Measurements from ENCODE around the gene EXOC3L1.
A peak's percentile ranks its signal among the peaks of the same experiment; 100 is the strongest.

The EXOC3L1 gene

DNA sequence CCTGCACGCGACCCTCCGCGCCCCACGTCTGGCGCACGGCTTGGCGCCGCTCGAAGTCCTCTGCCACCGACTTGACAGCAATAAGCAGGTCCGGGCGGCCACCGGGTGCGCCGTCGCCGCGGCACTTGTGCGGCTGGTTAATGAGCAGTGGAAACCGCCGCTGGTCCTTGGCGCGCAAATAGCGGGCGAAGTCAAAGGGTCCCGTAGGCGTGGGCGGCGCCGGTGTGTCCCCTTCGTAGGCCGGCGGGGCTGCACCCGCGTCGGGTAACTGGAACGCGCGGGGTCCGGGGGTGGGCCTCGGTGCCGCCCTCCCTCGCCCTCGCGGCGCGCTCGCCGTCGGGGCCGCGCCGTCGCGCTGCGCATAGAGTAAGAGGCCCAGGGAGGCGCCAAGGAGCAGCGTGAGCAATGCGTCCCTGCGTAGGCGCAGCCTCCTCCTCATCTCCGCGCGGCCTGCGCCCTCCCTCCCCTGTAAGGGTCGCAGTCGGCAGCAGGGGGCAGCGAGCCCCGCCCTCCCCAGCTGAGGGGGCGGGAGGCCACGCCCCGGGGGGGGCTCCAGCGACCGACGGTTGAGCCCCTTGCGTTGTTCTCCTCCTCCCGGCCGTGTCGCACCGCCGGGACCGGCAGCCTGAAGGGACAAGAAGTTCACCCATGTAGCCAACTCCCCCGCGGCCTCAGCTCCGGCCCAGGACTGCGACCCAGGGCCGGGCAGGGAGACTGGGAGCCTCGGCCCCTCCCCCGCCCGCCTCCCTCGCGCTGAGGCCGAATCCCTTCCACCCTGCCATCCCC, 39.7 kb downstream of the EXOC3L1 start:
- peak in 4 of 58 donors; percentile 16 to 63 (median 50) for DNase-seq

DNA sequence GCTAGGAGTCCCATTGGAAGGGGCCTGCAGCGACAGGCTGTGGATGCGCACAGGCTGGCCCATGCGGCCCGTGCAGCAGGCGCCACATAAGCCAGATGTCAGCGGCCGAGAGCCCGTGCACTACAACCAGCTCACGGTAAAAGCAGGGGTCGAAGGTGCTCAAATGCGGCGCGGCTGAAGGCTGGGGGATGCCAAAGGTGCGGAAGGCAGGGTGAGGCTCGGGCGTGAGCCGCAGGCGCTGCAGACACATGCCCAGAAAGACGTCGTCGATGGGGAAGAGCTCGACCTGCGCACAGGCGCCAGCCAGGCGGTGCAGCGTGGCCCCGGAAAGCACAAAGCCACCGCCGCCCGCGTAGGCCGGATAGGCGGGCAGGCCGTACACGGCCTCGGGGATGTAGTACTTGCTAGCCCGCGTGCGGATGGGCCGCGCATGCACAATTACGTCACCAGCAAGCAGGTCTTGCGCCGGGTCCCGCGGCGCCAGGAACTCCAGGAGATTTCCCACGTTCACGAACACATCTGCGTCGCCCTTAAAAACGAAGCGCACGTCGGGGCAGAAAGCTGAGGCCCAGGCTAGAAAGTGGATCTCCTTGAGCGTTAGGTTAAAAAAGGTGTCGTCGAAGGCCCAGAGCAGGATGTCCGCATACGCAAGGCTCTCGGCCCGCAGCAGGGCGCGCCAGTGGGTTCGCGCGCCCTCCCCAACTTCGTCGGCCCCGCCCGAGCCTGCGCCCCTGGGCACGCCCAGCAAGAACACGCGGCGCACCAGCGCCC, 40.5 kb downstream of the EXOC3L1 start:
- DNase-seq = no peak

DNA sequence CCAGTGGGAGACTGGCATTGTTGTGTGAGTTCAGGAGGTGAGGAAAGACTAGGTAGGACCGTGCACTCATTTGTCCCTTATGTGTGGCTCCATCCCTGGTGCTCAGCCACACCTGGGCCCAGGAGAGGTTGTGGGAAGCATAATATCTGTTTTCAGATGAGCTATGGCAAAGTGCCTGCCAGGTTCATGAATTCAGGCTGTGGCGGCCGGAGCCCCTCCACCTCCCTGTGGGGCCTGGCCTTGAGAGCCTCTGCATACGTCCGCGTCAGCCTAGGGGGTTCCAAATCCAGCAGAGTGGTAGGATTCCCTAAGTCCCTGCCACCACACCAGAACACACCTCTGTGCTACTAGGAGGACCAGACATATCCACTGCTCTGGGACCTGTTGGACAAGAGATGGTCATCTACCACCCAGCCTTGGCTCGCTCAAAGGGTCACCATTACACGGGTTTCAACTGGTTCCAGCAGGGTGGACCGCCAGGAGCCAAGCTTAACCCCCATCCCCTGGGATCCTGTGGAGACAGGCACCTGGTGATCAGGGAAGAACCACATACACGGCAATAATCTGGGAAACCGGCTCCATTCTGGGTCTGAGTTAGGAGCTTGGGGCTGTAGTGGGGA, 41.2 kb downstream of the EXOC3L1 start:
- no peak for DNase-seq

DNA sequence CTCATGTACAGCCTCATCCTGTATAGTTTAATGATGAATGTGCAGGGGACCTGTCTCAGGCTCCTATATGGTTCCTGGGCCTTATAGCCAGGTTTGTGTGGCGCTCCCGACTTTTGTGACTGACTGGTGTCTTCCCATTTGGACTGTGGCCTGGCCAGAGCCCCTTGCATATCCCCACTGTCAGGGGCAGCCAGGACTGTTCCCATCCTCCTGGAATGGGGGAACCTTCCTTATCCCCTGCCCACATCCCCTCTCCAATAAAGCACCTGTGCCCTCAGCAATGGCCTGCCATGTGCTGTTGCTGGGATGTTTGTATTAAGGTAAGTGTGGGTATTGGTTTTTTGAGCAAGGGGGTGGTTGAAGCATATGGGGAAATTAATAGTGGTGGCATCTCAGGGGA, 41.7 kb downstream of the EXOC3L1 start:
- DNase-seq = no peak

DNA sequence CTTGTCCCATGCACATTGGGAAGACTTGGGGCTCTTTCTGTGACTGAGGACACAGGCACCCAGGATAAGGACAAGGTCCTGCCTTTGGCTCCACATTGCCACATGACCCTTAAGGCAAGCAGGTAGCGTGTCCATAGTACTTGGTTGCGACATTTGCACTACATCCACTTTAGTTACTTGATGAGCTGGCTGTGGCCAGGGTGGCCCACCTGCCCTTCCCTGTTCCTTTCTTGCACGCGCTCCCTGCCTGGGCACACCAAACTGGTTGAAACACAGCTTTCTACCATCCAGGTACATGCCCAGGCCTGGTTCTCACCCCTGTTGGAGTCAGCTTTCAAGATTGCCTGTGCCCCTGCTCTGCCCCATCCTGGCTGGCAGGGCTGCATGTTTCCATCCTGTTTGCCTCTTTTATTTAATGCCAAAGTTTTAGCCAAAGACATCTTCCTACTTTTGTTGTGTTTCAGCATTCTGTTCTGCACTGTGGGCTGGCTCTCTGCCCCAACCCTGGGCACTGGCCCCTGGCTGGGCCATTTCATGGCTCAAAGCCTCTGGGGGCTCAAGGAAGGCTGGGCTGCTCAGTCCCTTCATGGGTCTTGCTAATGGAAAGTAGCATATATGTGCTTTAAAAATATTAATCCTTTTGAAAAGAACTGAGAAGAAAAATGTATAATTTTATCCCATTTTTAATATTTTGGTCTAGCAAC, 42.3 kb downstream of the EXOC3L1 start:
- DNase-seq = peak in 2 of 58 donors; percentile 12 to 16

DNA sequence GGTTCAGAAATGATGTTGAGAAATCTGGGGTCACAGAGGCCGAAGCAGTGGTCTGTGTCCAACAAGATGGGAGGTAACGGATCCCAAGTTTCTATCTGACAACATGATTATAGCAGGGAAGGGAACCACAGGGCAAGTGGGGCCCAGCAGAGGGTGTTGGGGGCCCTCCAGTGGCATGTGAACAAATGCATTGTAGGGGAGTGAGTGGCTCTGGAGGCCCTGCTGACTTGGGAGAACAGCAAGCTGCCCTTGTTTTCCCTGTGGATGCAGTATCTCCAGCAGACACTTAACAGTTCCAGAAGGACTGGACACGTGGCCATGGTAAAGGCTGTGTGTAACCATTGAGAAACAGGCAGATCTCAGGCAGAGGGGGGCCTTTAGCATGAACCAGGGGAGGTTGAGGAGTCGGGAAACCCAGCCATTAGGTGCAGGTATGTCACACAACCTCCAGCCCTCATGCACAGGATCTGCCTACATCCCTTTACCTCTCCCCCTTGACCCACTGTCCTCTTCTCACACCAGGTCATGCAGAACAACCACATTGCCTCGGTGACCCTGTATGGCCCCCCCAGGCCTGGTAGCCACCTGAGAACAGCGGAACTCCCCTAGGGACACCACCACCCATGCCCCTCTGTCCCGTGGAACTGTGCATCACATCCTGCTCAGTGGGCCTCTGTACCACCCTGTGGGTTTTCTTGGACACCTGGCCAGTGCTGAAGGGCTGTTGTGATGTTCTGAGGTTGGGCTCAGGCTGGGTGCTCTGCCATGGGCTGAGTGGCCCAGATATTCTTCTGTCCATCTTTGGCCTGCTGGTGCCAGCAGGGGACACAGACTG, 43.2 kb downstream of the EXOC3L1 start:
- DNase-seq = peak in 4 of 58 donors; percentile 11 to 36 (median 25)

DNA sequence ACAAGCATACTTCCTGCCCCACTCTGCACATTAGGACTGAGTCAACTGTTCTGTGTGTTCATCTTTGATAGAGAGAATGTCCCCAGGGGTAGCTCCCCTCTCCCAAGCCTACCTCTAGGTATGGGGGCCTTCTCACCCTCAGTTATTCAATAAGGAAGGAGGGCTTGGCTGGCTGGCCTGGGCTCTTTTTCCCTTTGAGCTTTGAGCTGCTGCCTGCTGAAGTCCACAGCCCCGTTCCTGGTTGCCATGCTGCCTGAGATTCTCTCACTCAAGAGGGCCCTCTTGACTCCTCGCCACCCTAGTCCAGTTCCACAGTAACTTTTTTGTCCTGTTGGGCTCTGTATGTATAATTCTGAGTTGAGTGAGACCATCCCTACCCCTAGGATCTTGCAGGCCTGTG, 44.2 kb downstream of the EXOC3L1 start:
- no peak for DNase-seq

DNA sequence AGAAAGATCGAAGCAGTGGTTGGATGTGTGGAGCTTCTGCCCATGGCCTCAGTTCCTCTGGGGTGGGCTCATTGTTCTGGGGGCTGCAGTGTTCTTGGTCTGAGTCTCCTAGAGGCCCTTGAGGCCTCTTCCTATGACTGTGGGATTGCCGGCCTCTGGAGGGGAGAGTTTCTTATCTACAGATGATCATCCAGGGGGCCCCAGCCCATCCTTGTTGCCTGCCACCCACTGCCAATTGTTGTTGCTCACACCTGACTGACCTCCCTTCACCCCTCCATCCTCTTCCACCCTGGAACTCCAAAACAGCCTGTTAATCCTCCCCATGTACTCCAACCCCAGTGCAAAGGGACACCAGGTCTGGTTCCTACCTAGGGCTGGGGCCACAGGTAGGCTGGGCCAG, 45.0 kb downstream of the EXOC3L1 start:
- no peak for DNase-seq

DNA sequence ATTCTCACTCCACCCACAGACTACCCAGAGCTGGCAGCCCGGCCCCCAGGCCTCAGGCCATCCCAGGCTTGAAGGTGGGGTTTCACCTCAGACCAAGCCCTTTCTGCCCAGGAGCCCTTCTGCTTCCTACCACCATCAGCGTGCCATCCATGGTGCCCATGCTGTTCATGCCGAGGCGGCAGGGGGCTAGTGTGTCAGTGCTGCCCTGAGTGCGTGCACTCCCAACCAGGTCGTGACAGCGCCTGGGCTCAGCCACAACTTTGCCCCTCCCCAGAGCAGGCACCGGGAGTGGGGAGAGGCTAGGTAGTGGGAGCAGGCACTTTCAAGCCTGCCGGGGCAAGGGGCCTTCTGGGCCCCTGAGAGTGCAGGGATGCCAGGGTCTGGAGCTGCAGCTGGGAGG, 47.6 kb downstream of the EXOC3L1 start:
- DNase-seq = no peak

DNA sequence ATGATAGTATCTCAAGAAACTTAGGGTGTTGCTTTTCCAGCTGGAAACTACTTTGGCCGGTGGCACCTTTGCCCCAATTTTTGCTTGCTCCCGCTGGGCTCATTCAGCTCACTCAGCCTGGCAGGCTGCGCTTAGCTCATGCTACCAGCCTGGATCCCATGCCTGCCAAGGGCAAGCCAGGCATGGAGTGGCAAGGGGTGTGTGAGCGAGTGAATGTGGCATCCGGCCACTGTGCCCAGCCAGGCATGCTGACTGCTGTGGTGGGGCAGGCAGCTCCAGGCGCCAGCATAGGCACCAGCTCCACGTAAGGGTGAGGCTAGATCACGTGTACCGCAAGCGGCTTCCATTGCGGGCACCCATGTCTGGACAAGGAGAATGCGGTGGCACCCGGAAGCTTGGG, 48.5 kb downstream of the EXOC3L1 start:
- peak in 1 of 58 donors; percentile 11 for DNase-seq

DNA sequence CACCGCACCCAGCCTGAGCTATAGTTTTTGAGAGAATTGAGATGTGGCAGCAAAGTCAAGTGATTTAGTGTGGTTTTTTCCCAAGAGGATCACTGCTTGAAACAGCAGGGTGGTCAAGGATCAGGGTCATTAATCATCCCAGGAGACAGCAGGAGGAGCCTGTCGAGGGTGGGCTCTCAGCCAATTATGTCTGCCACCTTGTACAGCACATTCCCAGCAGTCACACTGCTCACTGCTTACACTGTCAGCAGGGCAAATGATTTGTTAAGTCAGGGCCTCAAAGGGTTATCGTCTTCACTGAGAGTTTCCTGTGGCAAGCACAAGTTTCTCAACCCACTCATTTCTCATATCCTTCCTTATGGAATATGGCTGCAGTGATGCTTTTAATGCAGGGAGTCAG, 52.3 kb downstream of the EXOC3L1 start:
- DNase-seq = no peak

Data from anterior cingulate cortex (tissue), 58 donors.